Lower leg skin (tissue), 4 donors: ENCODE results near the gene KCNK7. TPM values are rescaled to one million over a fixed set of nuclear protein-coding genes. Genes with fewer than 3 reads are reported as not detected.

Experiments
- DNase-seq, 2 donors: peaks; one replicate each; pipeline ENCODE4 v3.0.0-alpha.2; 2019; ENCODE audit warnings: low spot score in 2 of 2
- H3K4me3 ChIP-seq: fragments of 200-600 bp; sonication (generic); 2 replicates; pipeline ENCODE4 v1.5.1; 2017; ENCODE audit warnings: mild to moderate bottlenecking, low read depth; ENCODE audit not compliant: poor library complexity, severe bottlenecking
- CTCF ChIP-seq, 3 donors: fragments of 450-650 bp; IDR thresholded peaks; one replicate each; pipeline ENCODE4 v1.5.1; 2016; ENCODE audit warnings: antibody characterized with exemption in 3 of 3, mild to moderate bottlenecking in 3 of 3, moderate library complexity in 2 of 3
- POLR2A ChIP-seq, 2 donors: fragments of 450-650 bp; IDR thresholded peaks; one replicate each; pipeline ENCODE4 v1.6.1; 2016 to 2017; ENCODE audit warnings: antibody characterized with exemption in 2 of 2, mild to moderate bottlenecking in 1 of 2, moderate library complexity in 1 of 2
- WGBS, 2 donors: methylation state at CpG; one replicate each; pipeline ENCODE4 v1.1.5; 2018; 5-methylcytosine and 5-hydroxymethylcytosine counted together
- intact Hi-C: fragments of 100-400 bp; cut with DNase I; formaldehyde crosslinking; loops from one replicate; pipeline ENCODE4 v1.15.0; 2023; ENCODE audit warnings: low total_unique reads
- total RNA-seq, 4 donors: library from RNA; depleted of rRNA; stranded (reverse); fragments of >200 nt; gene quantifications; one replicate each; pipeline ENCODE4 v1.1.0, GENCODE V29; 2016

KCNK7 gene, protein sequence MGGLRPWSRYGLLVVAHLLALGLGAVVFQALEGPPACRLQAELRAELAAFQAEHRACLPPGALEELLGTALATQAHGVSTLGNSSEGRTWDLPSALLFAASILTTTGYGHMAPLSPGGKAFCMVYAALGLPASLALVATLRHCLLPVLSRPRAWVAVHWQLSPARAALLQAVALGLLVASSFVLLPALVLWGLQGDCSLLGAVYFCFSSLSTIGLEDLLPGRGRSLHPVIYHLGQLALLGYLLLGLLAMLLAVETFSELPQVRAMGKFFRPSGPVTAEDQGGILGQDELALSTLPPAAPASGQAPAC
- 100 to 1,000 TPM; 168 to 197 (median 184) TPM for total RNA-seq

GRCh38 chr11:65595543-65596281 is at the start of gene KCNK7:
TSS of gene KCNK7 (minus strand) at chr11:65595800. CDS start at chr11:65595772, 28 bp downstream.
- 42% methylated on average over 12 of the region's 12 CpGs for WGBS, 2 donors
- TF ChIP-seq POLR2A (IDR thresholded peaks at IDR 0.05) (no peak), CTCF (IDR thresholded peaks at IDR 0.05) (no peak)
- intact Hi-C loops: no loop called here
- DNase-seq: no peak
- no peak within 1 kb of the TSS for H3K4me3 ChIP-seq

GRCh38 chr11:65644837-65645236 is 49.2 kb upstream of the KCNK7 start:
- 87 to 94% methylated on average over 9 to 11 of the region's 11 CpGs for WGBS, 2 donors
- intact Hi-C loops: no loop called here
- H3K4me3 ChIP-seq: no peak overlapping the region
- no peak for DNase-seq
- TF ChIP-seq CTCF (IDR thresholded peaks at IDR 0.05) (no peak), POLR2A (IDR thresholded peaks at IDR 0.05) (no peak)

GRCh38 chr11:65643971-65644370 is 48.4 kb upstream of the KCNK7 start:
- no peak for DNase-seq
- TF ChIP-seq CTCF (IDR thresholded peaks at IDR 0.05) (no peak), POLR2A (IDR thresholded peaks at IDR 0.05) (no peak)
- no peak overlapping the region for H3K4me3 ChIP-seq
- intact Hi-C loops: no loop called here
- 41 to 61% methylated on average over 6 of the region's 6 CpGs for WGBS, 2 donors

DNA sequence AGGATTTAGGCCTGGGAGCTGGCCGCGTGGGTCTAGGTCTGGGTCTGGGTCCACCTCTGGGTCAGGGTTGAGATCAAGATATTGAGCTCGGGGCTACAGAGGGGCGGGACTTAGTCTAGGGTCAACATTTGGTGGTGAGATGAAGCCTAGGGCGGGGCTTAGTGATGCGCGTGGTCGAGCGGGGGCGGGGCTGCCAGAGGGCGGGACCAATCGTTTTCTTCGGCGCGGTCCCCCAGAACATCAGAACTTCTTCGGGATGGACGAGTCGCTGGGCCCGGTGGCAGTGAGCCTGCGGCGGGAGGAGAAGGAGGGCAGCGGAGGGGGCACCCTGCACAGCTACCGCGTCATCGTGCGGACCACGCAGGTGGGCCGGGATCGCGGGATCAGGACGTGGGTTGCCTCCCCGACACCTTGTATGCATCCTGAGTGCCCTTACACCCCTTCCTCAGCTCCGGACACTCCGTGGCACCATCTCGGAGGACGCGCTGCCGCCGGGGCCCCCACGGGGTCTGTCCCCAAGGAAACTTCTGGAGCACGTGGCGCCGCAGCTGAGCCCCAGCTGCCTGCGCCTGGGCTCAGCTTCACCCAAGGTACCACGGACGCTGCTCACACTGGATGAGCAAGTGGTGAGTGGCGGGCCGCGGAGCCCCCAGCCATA is 46.5 kb upstream of the KCNK7 start:
- WGBS, 2 donors: 52 to 68% methylated on average over 42 to 48 of the region's 49 CpGs
- no peak for DNase-seq
- TF ChIP-seq POLR2A (IDR thresholded peaks at IDR 0.05) (no peak), CTCF (IDR thresholded peaks at IDR 0.05) (no peak)
- no peak overlapping the region for H3K4me3 ChIP-seq
- intact Hi-C loops: no loop called here

DNA sequence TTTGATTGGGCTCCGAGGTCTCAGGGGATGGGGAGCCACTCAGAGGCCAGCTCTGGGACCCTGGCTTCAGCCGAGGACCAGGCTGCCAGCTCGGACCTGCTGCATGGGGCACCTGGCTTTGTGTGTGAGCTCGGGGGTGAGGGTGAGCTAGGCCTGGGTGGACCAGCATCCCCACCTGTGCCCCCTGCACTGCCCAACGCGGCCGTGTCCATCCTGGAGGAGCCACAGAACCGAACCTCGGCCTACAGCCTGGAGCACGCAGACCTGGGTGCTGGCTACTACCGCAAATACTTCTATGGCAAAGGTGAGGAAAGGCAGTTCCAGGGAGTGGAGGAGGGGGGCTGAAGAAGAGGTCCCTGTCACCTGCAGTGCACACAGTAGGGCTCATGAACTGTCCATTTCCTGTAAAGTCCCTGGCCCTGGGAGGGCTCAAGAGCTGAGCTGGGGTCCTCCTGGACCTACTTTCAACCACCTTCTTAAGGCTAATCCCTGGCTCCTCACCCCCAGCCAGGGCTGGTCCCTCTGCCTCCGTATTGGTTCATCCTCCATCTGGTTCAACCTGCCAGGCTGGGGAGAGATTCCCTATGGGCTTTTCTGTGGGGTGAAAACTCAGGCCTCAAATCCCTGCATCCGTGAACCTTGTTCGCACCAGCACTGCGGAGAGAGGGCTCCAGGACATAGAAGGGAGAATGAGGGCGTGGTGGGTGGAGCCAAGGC is 45.9 kb upstream of the KCNK7 start:
- H3K4me3 ChIP-seq: no peak overlapping the region
- TF ChIP-seq POLR2A (IDR thresholded peaks at IDR 0.05) (no peak), CTCF (IDR thresholded peaks at IDR 0.05) (no peak)
- intact Hi-C loops: no loop called here
- DNase-seq: no peak
- 75 to 79% methylated on average over 12 to 16 of the region's 16 CpGs for WGBS, 2 donors
